Renal cortical epithelial cell (primary cell): ENCODE data around the gene ZNF771. TPM values are rescaled to one million over a fixed set of nuclear protein-coding genes. Genes with fewer than 3 reads are reported as not detected.
"Not testable (repeated sequence)": the region's sequence is repeated elsewhere in the genome, so short reads cannot be mapped to it uniquely, and the experiment has no call there.

Source experiments
- DNase-seq: peaks from one replicate; pipeline ENCODE4 v3.0.0-alpha.2; 2011; ENCODE audit warnings: low read depth
- total RNA-seq: library from RNA; depleted of rRNA; stranded (reverse); fragments of >200 nt; gene quantifications from 2 replicates; pipeline ENCODE4 v1.2.3, GENCODE V29; 2014

Gene ZNF771
- total RNA-seq, 1 donor from 2014 or later: 9.0 TPM

- DNase-seq: no peak
Measured at GRCh38 chr16:30375864-30376263, 31.5 kb upstream of the ZNF771 start.

GRCh38 chr16:30376461-30376902 is 30.9 kb upstream of the ZNF771 start:
- DNase-seq: no peak

GRCh38 chr16:30377050-30377811 is 30.2 kb upstream of the ZNF771 start:
- DNase-seq: peak; percentile 36

- DNase-seq: peak; percentile 70
Measured at GRCh38 chr16:30377812-30378235, 29.6 kb upstream of the ZNF771 start.

GRCh38 chr16:30378236-30379157 is 28.9 kb upstream of the ZNF771 start:
- DNase-seq: peak; percentile 85

GRCh38 chr16:30379158-30379783 is 28.1 kb upstream of the ZNF771 start:
- no peak for DNase-seq

GRCh38 chr16:30380072-30380802 is 27.2 kb upstream of the ZNF771 start:
- no peak for DNase-seq

GRCh38 chr16:30380803-30381208 is 26.6 kb upstream of the ZNF771 start:
- no peak for DNase-seq

GRCh38 chr16:30381291-30382041 is 25.9 kb upstream of the ZNF771 start:
- DNase-seq: no peak

GRCh38 chr16:30382111-30382881 is 25.1 kb upstream of the ZNF771 start, which contains the start of gene SEPTIN1:
Gene SEPTIN1 (minus strand): TSS chr16:30382561. CDS start chr16:30382542, 19 bp downstream.
- no peak for DNase-seq

GRCh38 chr16:30383521-30383920 is 23.9 kb upstream of the ZNF771 start:
- DNase-seq: no peak

- DNase-seq: no peak
Measured at GRCh38 chr16:30394592-30395154, 12.7 kb upstream of the ZNF771 start.

GRCh38 chr16:30395155-30395991 is 12.0 kb upstream of the ZNF771 start, which contains the start of gene ZNF48:
Gene ZNF48 (plus strand): TSS chr16:30395420. CDS start chr16:30395795, 375 bp downstream.
- DNase-seq: peak; percentile 72

GRCh38 chr16:30395992-30396585 is 11.3 kb upstream of the ZNF771 start:
- no peak for DNase-seq

- DNase-seq: not testable (repeated sequence)
Measured at GRCh38 chr16:30396627-30397026, 10.8 kb upstream of the ZNF771 start.

GRCh38 chr16:30397056-30397455 is 10.3 kb upstream of the ZNF771 start:
- no peak for DNase-seq

- DNase-seq: no peak
Measured at GRCh38 chr16:30397776-30398660, 9.4 kb upstream of the ZNF771 start.
